HG02970 (cell line): ENCODE measurements around the gene NEK5.
"Not testable (repeated sequence)": the region's sequence is repeated elsewhere in the genome, so short reads cannot be mapped to it uniquely, and the experiment has no call there.

ENCODE experiments used
- ATAC-seq: cut with Tn5 transposase; IDR thresholded peaks from one replicate; pipeline ENCODE4 v1.9.1; 2021; ENCODE audit warnings: mild to moderate bottlenecking, moderate library complexity, moderate number of reproducible peaks; ENCODE audit not compliant: unreplicated experiment, low FRiP score

The NEK5 gene, protein sequence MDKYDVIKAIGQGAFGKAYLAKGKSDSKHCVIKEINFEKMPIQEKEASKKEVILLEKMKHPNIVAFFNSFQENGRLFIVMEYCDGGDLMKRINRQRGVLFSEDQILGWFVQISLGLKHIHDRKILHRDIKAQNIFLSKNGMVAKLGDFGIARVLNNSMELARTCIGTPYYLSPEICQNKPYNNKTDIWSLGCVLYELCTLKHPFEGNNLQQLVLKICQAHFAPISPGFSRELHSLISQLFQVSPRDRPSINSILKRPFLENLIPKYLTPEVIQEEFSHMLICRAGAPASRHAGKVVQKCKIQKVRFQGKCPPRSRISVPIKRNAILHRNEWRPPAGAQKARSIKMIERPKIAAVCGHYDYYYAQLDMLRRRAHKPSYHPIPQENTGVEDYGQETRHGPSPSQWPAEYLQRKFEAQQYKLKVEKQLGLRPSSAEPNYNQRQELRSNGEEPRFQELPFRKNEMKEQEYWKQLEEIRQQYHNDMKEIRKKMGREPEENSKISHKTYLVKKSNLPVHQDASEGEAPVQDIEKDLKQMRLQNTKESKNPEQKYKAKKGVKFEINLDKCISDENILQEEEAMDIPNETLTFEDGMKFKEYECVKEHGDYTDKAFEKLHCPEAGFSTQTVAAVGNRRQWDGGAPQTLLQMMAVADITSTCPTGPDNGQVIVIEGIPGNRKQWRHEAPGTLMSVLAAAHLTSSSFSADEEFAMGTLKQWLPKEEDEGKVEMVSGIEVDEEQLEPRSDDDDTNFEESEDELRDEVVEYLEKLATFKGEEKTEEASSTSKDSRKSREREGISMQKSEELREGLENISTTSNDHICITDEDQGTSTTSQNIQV

DNA sequence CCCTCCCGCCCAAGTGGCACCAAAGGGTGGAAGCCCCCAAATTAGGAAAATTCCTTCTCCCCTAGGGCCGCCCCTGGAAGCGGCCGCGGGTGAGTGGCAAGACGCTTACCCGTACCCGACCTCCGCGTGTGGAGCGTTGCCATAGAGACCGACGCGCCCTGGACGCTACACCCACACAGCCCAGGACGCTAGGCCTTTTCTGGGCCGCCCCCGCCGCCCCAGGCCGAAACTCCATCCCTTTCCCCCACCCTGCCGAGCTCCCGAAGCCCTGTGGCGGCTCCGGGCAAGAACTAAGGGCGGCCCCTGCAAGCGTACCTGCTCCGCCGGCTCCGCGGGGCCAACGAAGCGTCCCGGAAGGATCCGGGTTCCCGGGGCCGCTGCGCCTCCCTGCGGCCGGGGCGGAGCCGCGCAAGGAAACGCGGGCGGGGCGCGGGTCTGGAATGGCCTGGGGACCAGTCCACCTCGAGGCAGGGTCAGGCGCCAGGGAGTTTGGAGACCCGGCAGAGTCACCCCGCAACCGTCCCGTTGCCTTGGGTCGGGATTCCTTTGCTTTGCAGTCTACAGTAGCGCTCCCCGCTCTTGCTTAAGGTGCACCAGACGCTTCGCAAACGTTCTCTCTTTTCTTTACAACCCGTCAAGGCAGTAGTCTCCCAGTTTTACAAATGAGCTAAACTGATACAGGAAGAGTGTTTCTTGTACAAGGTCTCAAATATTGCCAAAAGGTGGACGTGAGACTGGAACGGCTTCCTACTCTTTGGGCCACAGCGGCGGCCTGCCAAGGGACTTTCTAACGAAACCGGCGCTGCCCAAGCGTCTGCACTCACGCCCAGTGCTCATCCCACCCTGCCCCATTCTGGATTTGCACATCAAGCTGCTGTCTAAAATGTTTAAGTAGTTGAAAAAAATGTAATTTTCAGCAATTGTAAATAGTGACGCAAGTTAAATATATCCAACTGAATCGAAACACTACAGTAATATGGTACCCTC lies at the start of gene NEK5:
Gene NEK5, minus strand, starts transcription at position 360 of the 987 bp plus-strand sequence. CDS start 1,591 bp downstream, outside the sequence.
- ATAC-seq = peak; percentile 61

DNA sequence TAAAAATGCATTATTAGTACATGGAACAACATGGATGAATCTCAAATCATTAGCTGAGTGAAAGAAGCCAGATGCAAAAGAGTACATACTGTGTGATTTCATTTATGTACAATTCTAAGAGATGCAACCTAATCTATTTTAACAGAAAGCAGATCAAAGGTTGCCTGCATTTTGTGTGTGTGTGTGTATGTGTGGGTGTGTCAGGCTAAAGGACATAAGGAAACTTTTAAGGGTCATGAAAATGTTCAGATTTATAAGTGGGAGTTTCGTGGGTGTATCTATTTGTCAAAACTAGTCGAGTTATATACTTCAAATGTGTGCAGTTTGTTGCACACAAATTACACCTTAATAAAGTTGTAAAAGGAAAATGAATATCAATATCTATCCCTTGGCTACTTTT lies 48.4 kb upstream of the NEK5 start:
- no peak for ATAC-seq

DNA sequence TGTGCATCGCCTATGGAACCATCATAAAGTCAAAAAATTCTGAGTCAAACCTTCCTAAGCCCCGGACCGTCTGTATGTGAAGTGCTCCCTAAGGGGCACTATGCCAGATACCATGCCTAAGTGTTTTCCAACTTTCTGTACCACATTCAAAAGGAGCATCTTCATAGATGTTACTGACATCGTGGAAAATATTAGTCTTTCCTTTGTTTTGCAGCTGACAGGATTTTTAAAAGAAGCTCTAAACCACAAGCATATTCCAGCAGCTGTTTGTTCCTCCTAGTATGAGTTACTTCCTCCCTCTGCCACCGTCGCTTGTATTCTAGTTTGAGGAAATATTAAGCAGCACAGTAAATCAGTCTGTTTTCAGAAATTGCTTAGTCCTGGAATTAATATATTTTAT lies 45.1 kb upstream of the NEK5 start:
- not testable (repeated sequence) for ATAC-seq

DNA sequence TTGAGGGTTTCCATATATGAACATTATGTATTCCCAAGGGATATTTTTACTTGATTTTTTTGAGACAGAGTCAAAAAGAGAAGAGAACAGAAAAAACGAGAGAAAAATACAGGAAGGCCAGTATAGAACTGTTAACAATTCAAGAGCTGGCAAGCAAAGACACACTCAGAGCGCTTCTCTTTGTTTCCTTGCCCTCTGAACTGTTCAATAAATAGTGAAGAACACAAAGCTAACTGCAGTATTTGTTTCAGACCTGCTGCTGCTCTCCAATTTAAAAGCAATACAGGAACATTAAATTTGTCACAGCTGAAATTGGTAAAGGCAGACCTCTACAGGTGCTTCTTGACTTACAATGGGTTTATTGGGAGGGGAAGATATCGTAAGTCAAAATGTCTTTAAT lies 44.5 kb upstream of the NEK5 start:
- no peak for ATAC-seq

DNA sequence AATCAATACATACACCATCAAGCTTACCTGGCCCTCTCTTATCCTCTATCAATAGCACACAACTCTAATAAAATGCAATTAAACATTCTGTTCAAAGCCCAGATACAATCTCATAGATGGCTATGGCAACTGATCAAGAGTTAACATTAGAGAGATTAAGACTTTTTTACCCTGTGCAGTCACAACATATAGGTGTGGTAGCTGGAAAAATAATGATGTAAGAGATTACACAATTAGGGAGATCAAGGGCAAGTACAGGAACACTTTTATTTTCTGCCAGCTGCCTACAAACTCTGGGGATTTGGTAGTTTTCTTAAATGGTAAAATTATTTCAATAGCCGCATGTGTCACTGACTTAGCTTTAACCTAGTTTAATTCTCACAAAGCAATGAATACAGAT lies 42.8 kb upstream of the NEK5 start:
- ATAC-seq = not testable (repeated sequence)

DNA sequence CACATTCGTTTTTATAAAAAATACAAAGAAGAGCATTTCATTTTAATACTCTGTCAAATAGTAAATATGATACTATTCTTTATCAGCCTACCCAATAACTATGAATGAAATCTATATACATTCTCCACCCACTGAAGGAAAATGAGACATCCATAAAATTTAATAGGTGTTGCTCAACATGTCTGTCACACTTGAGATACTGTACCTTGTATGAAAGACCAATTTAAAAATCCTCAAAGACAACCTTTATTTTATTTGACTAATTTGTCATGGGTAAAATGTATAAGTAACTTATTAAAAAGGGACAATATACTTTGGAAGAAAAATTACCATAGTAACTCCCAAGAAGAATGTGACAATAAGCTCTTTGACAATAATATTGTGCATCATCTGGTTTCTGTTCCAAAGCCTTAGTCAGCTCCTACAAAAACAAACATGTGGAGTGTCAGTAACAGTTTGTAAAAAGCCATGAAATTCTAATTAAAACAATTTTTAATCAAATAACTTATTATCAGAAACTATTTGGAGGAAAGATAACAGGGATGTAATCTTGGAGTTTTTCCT lies 42.0 kb upstream of the NEK5 start:
- not testable (repeated sequence) for ATAC-seq

DNA sequence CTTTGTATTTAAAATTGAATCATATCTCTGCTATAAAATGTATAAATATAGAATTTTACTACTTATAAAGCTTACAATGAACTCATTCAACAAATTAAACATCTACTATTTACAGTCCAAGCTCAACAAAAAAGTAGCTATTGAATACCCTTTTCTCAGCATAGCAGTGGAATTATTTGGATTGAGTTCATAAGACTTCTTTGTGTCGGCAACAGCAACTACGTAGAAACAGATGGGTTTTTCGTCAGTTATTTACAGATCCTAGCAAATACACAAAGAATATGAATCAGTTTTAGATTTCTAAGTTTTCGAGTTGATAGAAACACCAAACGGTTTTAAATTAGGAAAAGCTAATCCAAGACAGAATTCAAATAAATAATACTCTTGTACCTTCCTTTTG lies 41.0 kb upstream of the NEK5 start:
- no peak for ATAC-seq

DNA sequence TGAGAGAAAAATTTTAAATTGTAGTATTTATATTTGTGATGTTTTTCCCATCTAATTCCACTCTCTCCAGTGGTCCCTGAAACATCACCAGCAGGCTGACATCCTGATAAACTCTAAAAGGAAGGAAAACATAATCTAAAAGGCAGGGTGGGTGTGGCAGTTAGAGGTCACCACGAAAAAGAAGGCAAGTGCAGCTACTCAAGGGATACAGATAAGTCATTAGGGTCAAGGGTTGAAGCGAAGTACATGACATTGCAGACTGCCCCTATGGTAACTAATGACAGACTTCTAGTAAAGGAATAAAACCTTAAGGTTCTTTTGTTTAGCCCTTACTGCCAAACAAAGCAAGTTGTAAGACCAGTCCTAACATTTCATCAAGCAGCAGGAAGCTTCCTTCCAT lies 36.5 kb upstream of the NEK5 start:
- no peak for ATAC-seq

DNA sequence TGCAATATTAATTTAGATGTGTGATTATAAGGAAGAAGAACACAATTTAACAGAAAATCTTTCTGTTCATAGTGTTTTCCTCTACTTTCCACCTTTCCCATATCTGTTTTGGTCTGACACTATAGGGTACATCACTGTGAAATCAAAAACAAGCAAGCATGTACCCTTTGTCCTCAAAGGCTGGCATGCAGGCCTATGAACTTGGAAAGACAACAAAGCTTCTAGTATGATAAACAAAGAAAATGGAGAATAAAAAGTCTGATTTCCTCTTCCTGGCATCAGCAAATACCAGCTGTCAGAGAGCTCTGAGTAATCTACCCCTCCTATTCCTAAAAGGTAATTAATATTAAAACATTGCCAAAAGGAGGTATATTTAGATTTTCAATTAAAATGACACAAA lies 36.1 kb upstream of the NEK5 start:
- no peak for ATAC-seq

DNA sequence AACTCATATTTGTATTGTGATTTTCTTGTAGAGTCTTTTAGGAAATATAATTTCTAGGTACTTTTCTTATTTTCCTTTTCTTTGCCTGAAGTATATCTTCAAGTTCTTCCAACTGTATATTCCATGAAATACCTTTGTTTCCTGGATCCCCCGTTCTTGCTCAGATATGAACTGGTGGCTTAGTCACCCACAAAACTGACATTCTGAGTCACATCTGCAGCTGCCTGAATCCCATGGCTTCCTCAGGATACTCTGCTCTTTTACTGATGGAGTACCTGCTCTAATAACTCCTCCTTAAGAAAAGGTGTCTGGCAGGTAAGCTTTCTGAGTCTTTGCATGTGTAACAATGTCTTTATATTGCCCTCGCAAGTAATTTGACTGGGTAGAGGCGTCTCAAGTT lies 35.0 kb upstream of the NEK5 start:
- ATAC-seq = not testable (repeated sequence)

DNA sequence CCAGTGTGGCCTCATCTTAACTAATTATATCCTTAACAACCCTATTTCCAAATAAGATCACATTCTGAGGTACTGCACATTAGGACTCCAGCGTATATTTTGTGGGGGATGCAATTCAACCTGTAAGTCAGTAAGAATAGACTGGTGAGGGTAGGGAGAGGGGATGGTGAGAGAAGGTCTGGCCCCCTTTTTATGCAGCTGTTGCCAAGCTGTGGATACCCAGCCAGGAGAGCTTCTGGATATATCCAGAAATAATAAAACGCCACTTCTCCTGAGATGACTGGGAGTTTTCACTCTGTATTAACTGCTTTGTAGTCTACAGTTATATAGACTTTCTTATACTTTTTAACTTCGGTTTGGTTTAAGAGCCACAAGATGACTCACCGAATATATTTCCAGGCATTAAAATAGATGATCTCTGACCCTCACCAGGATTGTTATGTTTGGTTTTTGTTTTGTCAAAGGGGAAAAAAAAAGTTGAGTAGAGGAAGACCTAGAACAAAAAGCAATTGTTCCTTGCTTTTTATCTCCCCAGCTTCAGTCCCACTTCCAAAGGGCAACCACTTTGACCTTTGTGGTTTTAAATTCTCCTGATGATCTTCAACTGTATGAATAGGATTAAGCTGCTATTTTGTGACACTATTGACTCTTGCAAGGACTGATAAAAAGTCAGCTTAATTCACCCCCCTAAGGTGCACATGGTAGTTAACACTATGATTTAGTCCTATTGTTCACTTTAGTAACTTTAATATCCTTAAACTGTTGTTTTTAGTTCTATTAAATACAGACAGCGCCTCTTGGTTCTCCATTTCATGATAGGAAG lies 33.6 kb upstream of the NEK5 start:
- no peak for ATAC-seq

DNA sequence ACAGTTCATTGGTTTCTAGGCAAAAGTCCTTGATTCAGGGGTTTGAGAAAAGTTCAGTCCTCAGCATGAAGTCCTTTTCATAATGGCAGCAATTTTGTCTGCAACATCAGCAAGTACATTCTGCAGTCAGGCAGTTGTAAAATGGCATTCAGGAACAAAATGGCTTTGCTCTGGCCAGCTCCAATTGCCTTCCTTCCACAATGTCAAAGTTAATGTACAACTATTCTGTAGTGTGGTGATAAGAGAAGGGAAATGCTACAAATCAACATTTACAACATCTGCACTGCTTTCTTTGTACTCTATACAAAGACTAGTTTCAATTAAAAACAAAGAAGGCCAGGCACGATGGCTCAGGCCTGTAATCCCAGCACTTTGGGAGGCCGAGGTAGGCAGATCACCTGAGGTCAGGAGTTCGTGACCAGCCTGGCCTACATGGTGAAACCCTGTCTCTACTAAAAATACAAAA lies 32.3 kb upstream of the NEK5 start:
- ATAC-seq = no peak

DNA sequence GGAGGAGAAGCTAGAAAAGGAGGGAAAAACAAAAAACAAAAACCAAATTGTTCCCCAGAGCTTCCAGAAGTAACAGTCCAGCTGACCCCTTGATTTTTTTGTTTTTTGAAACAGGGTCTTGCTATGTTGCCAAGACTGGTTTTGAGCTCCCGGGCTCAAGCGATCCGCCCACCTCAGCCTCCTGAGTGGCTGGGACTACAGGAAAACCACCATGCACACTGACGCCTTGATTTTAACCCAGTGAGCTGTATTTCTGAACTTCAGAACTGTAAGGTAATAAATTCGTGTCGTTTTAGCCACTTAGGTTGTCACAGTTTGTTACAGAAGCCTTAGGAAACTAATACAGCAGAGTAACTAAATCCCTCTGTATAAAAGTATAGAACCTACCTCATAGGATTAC lies 31.6 kb upstream of the NEK5 start:
- no peak for ATAC-seq

DNA sequence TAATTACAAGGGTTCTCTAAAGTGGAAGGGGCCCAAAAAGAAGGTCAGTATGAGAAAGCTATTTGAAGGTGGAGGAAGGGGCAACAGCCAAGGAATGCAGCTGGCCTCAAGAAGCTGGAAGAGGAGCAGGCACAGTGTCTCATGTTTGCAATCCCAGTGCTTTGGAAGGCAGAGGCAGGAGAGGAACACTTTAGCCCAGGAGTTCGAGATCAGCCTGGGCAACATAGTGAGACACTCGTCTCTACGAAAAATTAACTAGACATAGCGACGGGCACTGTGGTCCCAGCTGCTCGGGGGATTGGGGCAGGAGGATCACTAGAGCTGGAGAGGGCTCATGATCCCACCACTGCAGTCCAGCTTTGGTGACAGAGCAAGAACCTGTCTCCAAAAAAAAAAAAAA lies 31.2 kb upstream of the NEK5 start:
- ATAC-seq = no peak

DNA sequence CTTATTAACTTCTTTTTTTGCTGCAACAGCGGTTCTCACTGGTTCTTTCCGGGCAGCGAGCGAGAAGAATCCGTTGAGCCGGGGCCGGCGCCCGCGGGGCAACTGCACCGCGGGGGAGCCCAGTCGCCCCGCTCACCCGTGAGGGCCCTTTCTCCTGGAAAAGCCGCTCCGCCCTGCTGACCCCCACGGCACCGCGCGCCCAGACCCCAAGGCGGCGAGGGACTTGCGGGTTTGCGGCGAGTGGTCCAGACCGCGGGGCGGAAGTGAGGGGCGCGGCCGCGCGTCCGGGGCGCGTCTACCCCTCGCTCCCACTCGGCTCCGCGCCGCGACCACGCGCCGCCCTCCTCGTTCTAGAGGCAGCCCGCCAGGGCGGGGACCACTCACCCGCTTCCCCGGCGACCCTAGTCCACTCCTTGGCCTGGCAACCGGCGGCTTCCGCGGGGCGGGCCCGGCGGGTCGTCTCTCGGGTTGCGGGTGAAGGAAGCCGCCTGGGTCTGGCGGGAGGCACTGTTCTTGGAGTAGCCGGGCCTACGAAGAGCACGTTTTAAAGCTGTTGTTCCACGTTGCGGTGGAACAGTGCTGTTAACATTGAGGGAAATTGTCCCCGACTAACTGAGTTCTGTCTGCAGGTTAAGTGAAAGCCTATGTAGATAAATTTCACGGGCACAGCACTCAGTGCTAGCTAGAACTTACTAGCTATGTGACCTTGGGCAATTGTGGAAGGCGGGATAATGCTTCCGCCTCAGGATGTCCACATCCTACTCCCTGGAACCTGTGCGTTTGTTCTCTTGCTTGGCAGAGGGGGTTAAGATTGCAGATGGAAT lies 30.5 kb upstream of the NEK5 start, which contains the start of gene NEK3:
Gene NEK3, minus strand, starts transcription at position 439 of the 824 bp plus-strand sequence. CDS start 3,406 bp downstream, outside the sequence.
- ATAC-seq = peak; percentile 70

DNA sequence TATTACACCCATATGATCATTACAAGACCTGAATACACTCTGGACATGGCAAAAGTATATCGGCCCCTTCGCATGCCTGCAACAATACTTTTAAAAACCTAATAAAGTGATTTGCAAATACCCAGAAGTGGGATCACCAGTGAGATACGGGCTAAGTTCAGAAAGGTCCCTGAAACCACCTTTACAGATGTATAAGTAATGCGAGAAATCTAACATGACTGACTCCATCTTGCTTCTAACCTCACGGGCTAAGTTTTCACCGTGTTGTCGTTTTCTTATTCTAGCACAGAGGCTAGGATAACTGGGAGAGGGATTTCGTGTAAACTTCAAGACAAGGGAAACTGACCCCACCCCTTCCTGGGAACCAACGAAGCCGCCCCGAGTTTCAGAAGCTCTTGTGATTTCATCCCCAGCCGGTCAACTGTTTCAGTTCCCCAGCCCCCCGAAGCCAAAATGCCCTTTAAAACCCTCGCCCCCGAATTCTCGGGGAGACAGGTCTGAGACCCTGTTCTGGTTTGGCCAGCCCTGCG lies 29.8 kb upstream of the NEK5 start:
- no peak for ATAC-seq

DNA sequence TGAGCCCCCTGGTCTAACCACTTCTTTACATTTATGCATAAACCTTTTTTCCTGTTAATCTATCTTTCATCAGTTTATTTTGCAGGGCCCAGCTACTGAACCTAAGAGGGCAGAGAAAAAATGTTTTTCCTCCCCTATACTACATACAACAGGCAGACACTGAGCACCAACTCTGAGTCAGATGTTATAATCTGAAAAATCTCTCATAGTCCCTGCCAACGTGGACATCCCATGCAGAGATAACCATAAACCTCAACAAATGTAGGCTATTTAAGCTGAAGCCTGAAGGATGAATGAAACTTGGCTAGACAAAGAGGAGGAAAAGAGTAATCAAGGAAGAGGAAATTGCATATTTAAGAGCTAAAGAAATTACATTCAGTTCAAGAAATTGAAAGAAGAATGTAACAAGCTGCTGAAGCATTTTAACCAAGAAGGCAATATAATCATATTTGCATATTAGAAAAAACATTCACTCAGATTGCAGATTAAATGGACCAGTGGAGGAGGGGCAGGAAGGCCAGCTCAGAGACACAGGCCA lies 27.9 kb upstream of the NEK5 start:
- no peak for ATAC-seq

DNA sequence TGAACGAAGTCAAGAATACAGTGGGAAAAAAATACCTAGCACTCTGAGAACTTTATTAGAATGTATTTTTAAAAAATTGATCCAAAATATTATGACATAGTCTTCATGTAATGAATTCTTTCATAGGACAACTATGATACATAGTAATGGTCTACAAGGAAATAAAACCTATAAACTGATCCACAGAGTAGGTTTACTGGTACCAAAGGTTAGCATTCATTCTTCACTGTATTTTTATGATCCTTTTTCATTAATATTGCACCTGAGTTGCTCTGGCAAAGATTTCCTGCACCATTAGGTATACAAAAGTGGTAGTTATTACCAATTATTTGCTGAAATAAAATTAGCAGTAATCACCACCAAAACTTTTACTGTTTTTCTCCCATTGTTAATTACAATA lies 26.3 kb upstream of the NEK5 start:
- ATAC-seq = no peak
